A549 (cell line): ENCODE results near the gene DYSF. TPM values are rescaled to one million over a fixed set of nuclear protein-coding genes. Genes with fewer than 3 reads are reported as not detected.

Source experiments
- ATAC-seq, 2 experiments: fragments of 200-7000 bp in 1 of 2; fragments of >200 bp in 1 of 2; cut with Nextera tagmentation in 1 of 2; cut with Tn5 transposase in 1 of 2; 3 replicates each; pipeline versions ENCODE4 v1.8.0 to v1.9.1; 2018 to 2020; ENCODE audit warnings: mild to moderate bottlenecking in 1 of 2, moderate library complexity in 1 of 2
- CTCF ChIA-PET: fragments of 300-600 bp; sonication (Branson Sonifier 250); formaldehyde crosslinking; extraction: SDS; loops from one replicate; lab custom pipeline; 2021; ENCODE audit warnings: antibody characterized with exemption, inconsistent platforms; lab: Yijun Ruan, JAX
- POLR2A ChIA-PET: fragments of 350-600 bp; formaldehyde crosslinking; extraction: SDS; loops from one replicate; lab custom pipeline; 2021; ENCODE audit warnings: antibody characterized with exemption, inconsistent platforms; lab: Yijun Ruan, JAX
- DNase-seq, 2 experiments: peaks; one replicate each; pipeline versions ENCODE4 v3.0.0 to v3.0.0-alpha.2; 2011 to 2016; ENCODE audit warnings: low read depth in 1 of 2, low spot score in 1 of 2
- FAIRE-seq: peaks from 2 replicates; lab custom pipeline; 2011; peaks lifted over from hg19 to GRCh38; lab: Jason Lieb, UNC
- H3K27ac ChIP-seq, 2 experiments: fragments of >200 bp; sonication (Bioruptor Twin); formaldehyde crosslinking; 3 replicates each; pipeline ENCODE4 v1.5.1; 2016 to 2017
- H3K4me1 ChIP-seq: fragments of >200 bp; sonication (Bioruptor Twin); formaldehyde crosslinking; 3 replicates; pipeline ENCODE4 v1.6.1; 2016
- H3K4me2 ChIP-seq: fragments of >200 bp; sonication (Bioruptor Twin); formaldehyde crosslinking; 3 replicates; pipeline ENCODE4 v1.6.1; 2016
- H3K4me3 ChIP-seq: fragments of >200 bp; sonication (Bioruptor Twin); formaldehyde crosslinking; 3 replicates; pipeline ENCODE4 v1.5.1; 2016
- H3K9me3 ChIP-seq: fragments of >200 bp; sonication (Bioruptor Twin); formaldehyde crosslinking; 3 replicates; pipeline ENCODE4 v1.6.1; 2016
- ATOH8 ChIP-seq: fragments of 250-450 bp; sonication (Bioruptor Pico); IDR thresholded peaks from 2 replicates; pipeline ENCODE4 v1.5.0; 2020; ENCODE audit warnings: low read depth, mild to moderate bottlenecking, moderate library complexity
- BHLHE40 ChIP-seq: IDR thresholded peaks from 2 replicates; pipeline ENCODE4 v1.6.1; 2012; ENCODE audit warnings: low read depth, low read length, inconsistent platforms
- CBX8 ChIP-seq: fragments of 200-600 bp; sonication (generic); IDR thresholded peaks from 2 replicates; pipeline ENCODE4 v1.6.1; 2016
- EHMT2 ChIP-seq: fragments of 200-600 bp; sonication (generic); IDR thresholded peaks from 2 replicates; pipeline ENCODE4 v1.6.1; 2016; ENCODE audit warnings: antibody characterized with exemption, low read depth, mild to moderate bottlenecking, moderate library complexity
- EP300 ChIP-seq, 2 experiments: fragments of >200 bp; sonication (Bioruptor Twin); formaldehyde crosslinking; IDR thresholded peaks; 2 replicates in 1 of 2; 3 replicates in 1 of 2; pipeline ENCODE4 v1.6.1; 2016 to 2017
- ESRRA ChIP-seq: fragments of 150-350 bp; IDR thresholded peaks from 2 replicates; pipeline ENCODE4 v1.6.1; 2014; ENCODE audit warnings: mild to moderate bottlenecking, low read length, borderline replicate concordance
- HDAC2 ChIP-seq: fragments of 200-600 bp; sonication (generic); IDR thresholded peaks from 2 replicates; pipeline ENCODE4 v1.6.1; 2016
- HEYL ChIP-seq: fragments of 250-450 bp; sonication (Bioruptor Pico); IDR thresholded peaks from 2 replicates; pipeline ENCODE4 v1.8.0; 2021; ENCODE audit warnings: mild to moderate bottlenecking, moderate library complexity
- HOXB13 ChIP-seq: fragments of 250-450 bp; sonication (Bioruptor Pico); IDR thresholded peaks from 2 replicates; pipeline ENCODE4 v1.5.0; 2020; ENCODE audit warnings: low read depth, mild to moderate bottlenecking, moderate library complexity
- JUN ChIP-seq, 2 experiments: fragments of >200 bp; sonication (Bioruptor Twin); formaldehyde crosslinking; IDR thresholded peaks; 2 replicates in 1 of 2; 3 replicates in 1 of 2; pipeline ENCODE4 v1.6.1; 2016 to 2017
- JUNB ChIP-seq: fragments of >200 bp; sonication (Bioruptor Twin); formaldehyde crosslinking; IDR thresholded peaks from 2 replicates; pipeline ENCODE4 v1.6.1; 2016
- MAFK ChIP-seq: fragments of 450-650 bp; IDR thresholded peaks from 2 replicates; pipeline ENCODE4 v1.6.1; 2014; ENCODE audit not compliant: partially characterized antibody
- NPAS2 ChIP-seq: fragments of 250-450 bp; sonication (Bioruptor Pico); IDR thresholded peaks from 2 replicates; pipeline ENCODE4 v1.8.0; 2022; ENCODE audit warnings: mild to moderate bottlenecking, moderate library complexity, borderline replicate concordance
- PBX3 ChIP-seq: IDR thresholded peaks from 2 replicates; pipeline ENCODE4 v1.6.1; 2012
- PHF8 ChIP-seq: fragments of 200-600 bp; sonication (generic); IDR thresholded peaks from 2 replicates; pipeline ENCODE4 v1.6.1; 2016; ENCODE audit warnings: low read depth, mild to moderate bottlenecking, antibody characterized with exemption, moderate library complexity, borderline replicate concordance
- POLR2A ChIP-seq: IDR thresholded peaks from 2 replicates; pipeline ENCODE4 v1.6.1; 2012; ENCODE audit warnings: mild to moderate bottlenecking, low read length
- RAD21 ChIP-seq, 2 experiments: fragments of >200 bp in 1 of 2; sonication (Bioruptor Twin) in 1 of 2; formaldehyde crosslinking in 1 of 2; IDR thresholded peaks in 1 of 2; conservative IDR thresholded peaks in 1 of 2; 2 replicates in 1 of 2; 3 replicates in 1 of 2; pipeline ENCODE4 v1.6.1; 2012 to 2018; ENCODE audit warnings: inconsistent platforms in 1 of 2
- RARB ChIP-seq: fragments of 250-450 bp; sonication (Bioruptor Pico); IDR thresholded peaks from 2 replicates; pipeline ENCODE4 v1.8.0; 2021; ENCODE audit warnings: mild to moderate bottlenecking, moderate library complexity
- RNF2 ChIP-seq: fragments of 200-600 bp; sonication (generic); IDR thresholded peaks from 2 replicates; pipeline ENCODE4 v1.6.1; 2016; ENCODE audit warnings: low read depth, mild to moderate bottlenecking, antibody characterized with exemption, moderate library complexity, borderline replicate concordance
- SMC3 ChIP-seq: fragments of >200 bp; sonication (Bioruptor Twin); formaldehyde crosslinking; IDR thresholded peaks from 3 replicates; pipeline ENCODE4 v1.6.1; 2018; ENCODE audit warnings: inconsistent platforms
- TP53 ChIP-seq: fragments of 250-450 bp; sonication (Bioruptor Pico); IDR thresholded peaks from 2 replicates; pipeline ENCODE4 v1.5.0; 2021; ENCODE audit warnings: mild to moderate bottlenecking, moderate library complexity
- ZC3H11A ChIP-seq: fragments of 450-650 bp; IDR thresholded peaks from 2 replicates; pipeline ENCODE4 v1.6.1; 2014; ENCODE audit warnings: antibody characterized with exemption, mild to moderate bottlenecking
- ZFP36 ChIP-seq: fragments of 450-650 bp; IDR thresholded peaks from 2 replicates; pipeline ENCODE4 v1.6.1; 2014; ENCODE audit warnings: borderline replicate concordance; ENCODE audit not compliant: partially characterized antibody
- ZNF302 ChIP-seq: fragments of 250-450 bp; sonication (Bioruptor Pico); IDR thresholded peaks from 2 replicates; pipeline ENCODE4 v1.9.0; 2021; ENCODE audit warnings: inconsistent platforms, mild to moderate bottlenecking, moderate library complexity
- WGBS: methylation state at CpG from one replicate; pipeline ENCODE4 v1.1.6; 2017; ENCODE audit errors: missing lambda C conversion rate; 5-methylcytosine and 5-hydroxymethylcytosine counted together
- polyA plus RNA-seq, 4 experiments: library from polyadenylated mRNA; depleted of rRNA in 3 of 4; stranded (reverse); fragments of >200 nt; fragmentation: RNase III in 1 of 4; extraction: RNeasy Plus Mini Kit Qiagen cat#74134 plus additional on column Dnase treatment in 1 of 4; gene quantifications; 2 replicates in 3 of 4; 3 replicates in 1 of 4; pipeline ENCODE4 v1.2.3, GENCODE V29; 2011 to 2017
- TF ChIP-seq, protein P1 (sequence below): fragments of 200-600 bp; sonication (generic); IDR thresholded peaks from 2 replicates; pipeline ENCODE4 v1.6.1; 2016; ENCODE audit warnings: antibody characterized with exemption, mild to moderate bottlenecking, moderate library complexity

The DYSF gene
- polyA plus RNA-seq, 2 of the 4 experiments (the other 2 are of a cell fraction), result 0.36 to 0.98 TPM

DNA sequence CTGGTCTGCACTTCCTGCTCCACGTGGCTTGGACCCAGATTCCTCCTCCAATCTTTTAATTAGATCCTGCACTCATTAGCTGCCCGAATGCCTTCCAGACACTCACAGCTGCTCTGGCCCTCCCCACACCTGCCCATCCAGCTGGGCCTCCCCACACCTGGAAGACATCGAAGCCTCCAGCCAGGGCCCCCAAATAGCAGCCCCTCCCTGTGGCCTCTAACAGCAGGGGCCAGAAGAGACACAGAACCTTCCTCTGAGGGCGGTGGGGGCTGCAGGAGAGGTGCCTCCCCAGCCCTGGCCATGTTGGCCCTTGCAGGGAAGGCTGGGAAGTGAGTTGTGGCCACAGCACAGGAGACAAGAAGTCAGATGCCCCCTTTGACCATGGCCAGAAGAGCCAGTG, 252.8 kb downstream of the DYSF start (continued):
- TF ChIP-seq ZC3H11A (no peak), ATOH8 (CRISPR knock-in tag) (no peak)
- TF ChIP-seq, all 56 proteins: peak for 0

GRCh38 chr2:71706836-71707235, 253.5 kb downstream of the DYSF start:
- DNase-seq, result no peak
- ChIA-PET CTCF (no interaction called here), POLR2A (no interaction called here)

GRCh38 chr2:71710367-71711132, 257.2 kb downstream of the DYSF start:
- no peak for DNase-seq
- POLR2A ChIA-PET, result no interaction called here

More at GRCh38 chr2:71706836-71707235, 253.5 kb downstream of the DYSF start:
- Histone ChIP-seq H3K4me1 (0 out of 3 replicates have a peak, but pooled peaks cover 6% of the 10 kb centered on the region), H3K27ac (no peak overlapping the region), H3K9me3 (no peaks in the 10 kb centered on the region), H3K4me3 (no peak overlapping the region), H3K4me2 (no peak overlapping the region)
- TF ChIP-seq RAD21 (conservative IDR thresholded peaks at IDR 0.05 in 1 of 2, IDR thresholded peaks at IDR 0.05 in 1 of 2), result no peak
- TF ChIP-seq MAFK, result no peak
- no peak for TF ChIP-seq PHF8
- no peak for TF ChIP-seq JUN (IDR thresholded peaks at IDR 0.05)
- TF ChIP-seq EHMT2, result no peak
- no peak for ATAC-seq
- 66% methylated on average over 5 of the region's 5 CpGs for WGBS
- FAIRE-seq, result no peak

GRCh38 chr2:71711133-71711855, 257.9 kb downstream of the DYSF start:
- Histone ChIP-seq H3K4me2 (0 out of 3 replicates have a peak overlapping the region, but pooled peaks have one; percentile 7), H3K4me3 (no peak overlapping the region), H3K27ac (peak overlapping the region in 1 of 2 experiments; percentile 12; a peak in 1 of 6 replicates), H3K4me1 (0 out of 3 replicates have a peak, but pooled peaks cover 6% of the 10 kb centered on the region), H3K9me3 (no peaks in the 10 kb centered on the region)
- DNase-seq (peak in 1 of 2 experiments; percentile 18), ATAC-seq (peak in 1 of 2 experiments; percentile 51; a peak in 3 of 6 replicates), FAIRE-seq (no peak)
- WGBS, result 36% methylated on average over 8 of the region's 8 CpGs
- CTCF ChIA-PET, result no interaction called here
- POLR2A ChIA-PET, result no interaction called here
- TF ChIP-seq HEYL (CRISPR knock-in tag) (no peak), RAD21 (conservative IDR thresholded peaks at IDR 0.05 in 1 of 2, IDR thresholded peaks at IDR 0.05 in 1 of 2) (no peak), JUNB (no peak), ZNF302 (CRISPR knock-in tag) (no peak), SMC3 (no peak), CBX8 (no peak), ZFP36 (no peak), RARB (CRISPR knock-in tag) (no peak), POLR2A (no peak), HDAC2 (no peak), NPAS2 (CRISPR knock-in tag) (no peak), PBX3 (no peak)
- TF ChIP-seq, protein P1, sequence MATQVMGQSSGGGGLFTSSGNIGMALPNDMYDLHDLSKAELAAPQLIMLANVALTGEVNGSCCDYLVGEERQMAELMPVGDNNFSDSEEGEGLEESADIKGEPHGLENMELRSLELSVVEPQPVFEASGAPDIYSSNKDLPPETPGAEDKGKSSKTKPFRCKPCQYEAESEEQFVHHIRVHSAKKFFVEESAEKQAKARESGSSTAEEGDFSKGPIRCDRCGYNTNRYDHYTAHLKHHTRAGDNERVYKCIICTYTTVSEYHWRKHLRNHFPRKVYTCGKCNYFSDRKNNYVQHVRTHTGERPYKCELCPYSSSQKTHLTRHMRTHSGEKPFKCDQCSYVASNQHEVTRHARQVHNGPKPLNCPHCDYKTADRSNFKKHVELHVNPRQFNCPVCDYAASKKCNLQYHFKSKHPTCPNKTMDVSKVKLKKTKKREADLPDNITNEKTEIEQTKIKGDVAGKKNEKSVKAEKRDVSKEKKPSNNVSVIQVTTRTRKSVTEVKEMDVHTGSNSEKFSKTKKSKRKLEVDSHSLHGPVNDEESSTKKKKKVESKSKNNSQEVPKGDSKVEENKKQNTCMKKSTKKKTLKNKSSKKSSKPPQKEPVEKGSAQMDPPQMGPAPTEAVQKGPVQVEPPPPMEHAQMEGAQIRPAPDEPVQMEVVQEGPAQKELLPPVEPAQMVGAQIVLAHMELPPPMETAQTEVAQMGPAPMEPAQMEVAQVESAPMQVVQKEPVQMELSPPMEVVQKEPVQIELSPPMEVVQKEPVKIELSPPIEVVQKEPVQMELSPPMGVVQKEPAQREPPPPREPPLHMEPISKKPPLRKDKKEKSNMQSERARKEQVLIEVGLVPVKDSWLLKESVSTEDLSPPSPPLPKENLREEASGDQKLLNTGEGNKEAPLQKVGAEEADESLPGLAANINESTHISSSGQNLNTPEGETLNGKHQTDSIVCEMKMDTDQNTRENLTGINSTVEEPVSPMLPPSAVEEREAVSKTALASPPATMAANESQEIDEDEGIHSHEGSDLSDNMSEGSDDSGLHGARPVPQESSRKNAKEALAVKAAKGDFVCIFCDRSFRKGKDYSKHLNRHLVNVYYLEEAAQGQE, result no peak

More at GRCh38 chr2:71710367-71711132, 257.2 kb downstream of the DYSF start:
- Histone ChIP-seq H3K4me3 (no peak overlapping the region), H3K9me3 (no peaks in the 10 kb centered on the region), H3K4me1 (0 out of 3 replicates have a peak, but pooled peaks cover 6% of the 10 kb centered on the region), H3K4me2 (0 out of 3 replicates have a peak overlapping the region, but pooled peaks have one; percentile 7), H3K27ac (no peak overlapping the region)
- no peak for TF ChIP-seq HOXB13 (CRISPR knock-in tag)
- no peak for TF ChIP-seq ESRRA
- TF ChIP-seq JUN (IDR thresholded peaks at IDR 0.05), result no peak
- no peak for TF ChIP-seq TP53 (CRISPR knock-in tag)
- no peak for TF ChIP-seq BHLHE40
- no peak for TF ChIP-seq EP300 (IDR thresholded peaks at IDR 0.05)
- no peak for TF ChIP-seq HDAC2
- no peak for TF ChIP-seq RNF2
- no peak for TF ChIP-seq ATOH8 (CRISPR knock-in tag)
- no peak for TF ChIP-seq POLR2A
- ATAC-seq (peak in 1 of 2 experiments; percentile 19; a peak in 1 of 6 replicates), FAIRE-seq (no peak)
- CTCF ChIA-PET, result interaction anchor here (1.1 kb wide), 1 partner anchor 165 kb away, joined by 3 read pairs; no protein-coding TSS in a partner anchor
- 59% methylated on average over 10 of the region's 10 CpGs for WGBS
